GM12864 (cell line): ENCODE data around the gene RBCK1.

Source experiments
- DNase-seq: peaks from one replicate; pipeline ENCODE4 v3.0.0-alpha.2; 2011; ENCODE audit warnings: low read depth
- H3K4me3 ChIP-seq: 2 replicates; pipeline ENCODE4 v1.5.1; 2011; ENCODE audit warnings: mild to moderate bottlenecking, low read depth, low read length, control low read depth
- TF ChIP-seq, protein P1 (sequence below): IDR thresholded peaks from 2 replicates; pipeline ENCODE4 v1.5.1; 2011; ENCODE audit warnings: low read depth, mild to moderate bottlenecking, moderate library complexity, low read length, control low read depth, inconsistent platforms; ENCODE audit errors: missing control alignments

RBCK1 gene

GRCh38 chr20:416950-417800 is 9.1 kb downstream of the RBCK1 start:
- no peak overlapping the region for H3K4me3 ChIP-seq

DNA sequence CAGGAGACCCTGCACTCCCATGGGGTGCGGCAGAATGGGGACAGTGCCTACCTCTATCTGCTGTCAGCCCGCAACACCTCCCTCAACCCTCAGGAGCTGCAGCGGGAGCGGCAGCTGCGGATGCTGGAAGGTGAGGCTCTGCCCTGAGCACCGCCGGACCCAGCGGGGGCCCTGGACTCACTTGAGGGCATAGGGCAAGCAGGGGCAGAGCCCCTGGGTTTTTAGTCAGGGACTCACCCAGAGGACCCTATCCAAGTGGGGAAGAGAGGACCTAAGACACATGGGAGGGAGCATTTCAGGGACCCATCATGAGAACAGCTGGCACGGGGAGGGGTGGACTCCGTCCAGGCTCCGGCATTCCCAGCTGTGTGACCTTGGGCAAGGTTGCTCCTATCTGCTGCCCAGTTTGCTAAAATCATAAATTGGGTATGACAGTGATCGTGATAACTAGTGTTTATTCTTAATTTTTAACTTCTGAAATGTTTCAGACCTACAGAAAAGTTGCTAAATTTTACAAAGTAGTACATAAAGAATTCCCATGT is 9.8 kb downstream of the RBCK1 start:
- no peak overlapping the region for H3K4me3 ChIP-seq
- DNase-seq: no peak
- TF ChIP-seq, protein P1, sequence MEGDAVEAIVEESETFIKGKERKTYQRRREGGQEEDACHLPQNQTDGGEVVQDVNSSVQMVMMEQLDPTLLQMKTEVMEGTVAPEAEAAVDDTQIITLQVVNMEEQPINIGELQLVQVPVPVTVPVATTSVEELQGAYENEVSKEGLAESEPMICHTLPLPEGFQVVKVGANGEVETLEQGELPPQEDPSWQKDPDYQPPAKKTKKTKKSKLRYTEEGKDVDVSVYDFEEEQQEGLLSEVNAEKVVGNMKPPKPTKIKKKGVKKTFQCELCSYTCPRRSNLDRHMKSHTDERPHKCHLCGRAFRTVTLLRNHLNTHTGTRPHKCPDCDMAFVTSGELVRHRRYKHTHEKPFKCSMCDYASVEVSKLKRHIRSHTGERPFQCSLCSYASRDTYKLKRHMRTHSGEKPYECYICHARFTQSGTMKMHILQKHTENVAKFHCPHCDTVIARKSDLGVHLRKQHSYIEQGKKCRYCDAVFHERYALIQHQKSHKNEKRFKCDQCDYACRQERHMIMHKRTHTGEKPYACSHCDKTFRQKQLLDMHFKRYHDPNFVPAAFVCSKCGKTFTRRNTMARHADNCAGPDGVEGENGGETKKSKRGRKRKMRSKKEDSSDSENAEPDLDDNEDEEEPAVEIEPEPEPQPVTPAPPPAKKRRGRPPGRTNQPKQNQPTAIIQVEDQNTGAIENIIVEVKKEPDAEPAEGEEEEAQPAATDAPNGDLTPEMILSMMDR: no peak

More at GRCh38 chr20:416950-417800, 9.1 kb downstream of the RBCK1 start:
- TF ChIP-seq, protein P1: no peak
- DNase-seq: no peak

DNA sequence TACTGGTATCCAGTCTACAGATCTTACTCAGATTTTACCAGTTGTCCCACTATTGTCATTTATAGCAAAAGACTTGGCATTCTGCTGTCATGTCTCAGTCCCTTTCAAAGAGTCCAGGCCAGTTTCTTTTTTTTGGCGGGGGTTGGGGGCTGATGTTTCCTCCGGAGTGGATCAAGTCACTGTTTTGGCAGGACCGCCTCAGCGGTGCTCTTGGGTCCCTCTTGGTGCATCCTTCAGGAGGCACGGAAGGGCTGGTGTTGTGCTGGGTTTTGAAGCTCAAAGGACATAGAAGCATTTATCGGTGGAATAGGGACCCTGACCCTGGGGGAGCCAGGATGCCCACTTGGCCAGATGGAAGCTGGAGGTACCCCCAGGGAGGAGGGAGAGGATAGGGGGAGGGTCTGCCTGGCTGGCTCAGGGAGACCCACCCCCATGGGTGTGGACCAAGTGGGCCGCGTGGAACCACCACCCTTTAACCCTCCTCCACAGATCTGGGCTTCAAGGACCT is 10.8 kb downstream of the RBCK1 start:
- no peak for DNase-seq
- no peak overlapping the region for H3K4me3 ChIP-seq
- TF ChIP-seq, protein P1: no peak

DNA sequence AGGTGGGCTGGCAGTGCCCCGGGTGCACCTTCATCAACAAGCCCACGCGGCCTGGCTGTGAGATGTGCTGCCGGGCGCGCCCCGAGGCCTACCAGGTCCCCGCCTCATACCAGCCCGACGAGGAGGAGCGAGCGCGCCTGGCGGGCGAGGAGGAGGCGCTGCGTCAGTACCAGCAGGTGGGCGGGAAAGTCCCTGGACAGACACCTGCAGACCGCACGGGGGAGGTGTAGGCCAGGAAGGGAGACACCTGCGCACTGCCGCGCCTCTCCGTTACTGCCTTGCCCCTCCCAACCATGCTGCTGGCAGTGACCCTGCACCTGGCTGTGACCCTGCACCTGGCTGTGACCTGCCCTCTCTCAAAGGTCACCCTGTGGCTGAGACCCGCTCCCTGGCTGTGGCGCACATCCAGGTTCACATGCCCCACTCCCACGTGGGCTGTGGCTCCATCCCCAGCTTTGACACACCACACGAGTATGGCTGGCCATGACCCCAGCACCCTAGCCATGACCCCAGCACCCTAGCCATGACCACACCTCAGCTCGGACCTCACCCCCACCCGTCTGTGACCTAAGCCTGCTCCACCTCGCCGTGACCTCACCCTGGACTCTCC is 11.6 kb downstream of the RBCK1 start:
- no peak for DNase-seq
- TF ChIP-seq, protein P1: no peak

DNA sequence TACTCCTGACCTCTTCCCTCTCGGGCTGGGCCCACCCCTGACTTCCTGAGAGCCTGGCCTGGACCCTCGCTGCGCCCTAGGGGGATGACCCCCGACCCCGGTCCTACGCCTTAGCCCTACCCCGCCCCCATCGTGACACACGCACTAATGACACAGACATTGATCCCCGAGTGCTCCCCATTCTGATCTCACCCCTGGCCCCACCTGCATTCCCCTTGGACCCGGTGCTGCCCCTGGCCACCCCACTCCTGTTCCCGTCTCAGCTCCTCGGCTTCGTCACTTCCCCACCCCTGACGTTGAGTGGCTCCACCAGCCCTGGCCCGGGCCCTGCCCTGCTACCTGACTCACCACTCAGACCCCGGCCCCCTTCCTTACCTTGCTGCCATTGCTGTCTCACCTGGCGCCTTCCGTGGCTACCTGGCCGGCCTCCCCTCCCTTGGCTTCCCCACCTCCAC is 12.1 kb downstream of the RBCK1 start:
- DNase-seq: no peak
- TF ChIP-seq, protein P1: no peak
- no peak overlapping the region for H3K4me3 ChIP-seq

More for the DNA sequence above, 11.6 kb downstream of the RBCK1 start:
- H3K4me3 ChIP-seq: no peak overlapping the region

GRCh38 chr20:420721-421574 is 12.8 kb downstream of the RBCK1 start:
- TF ChIP-seq, protein P1: no peak
- no peak for DNase-seq
- H3K4me3 ChIP-seq: no peak overlapping the region
